Activated T-helper 17 cell treated with anti-CD3 and anti-CD28 coated beads, Interleukin-2, amount 50 U/mL, for 72 hours (primary cell): Measurements from ENCODE around the gene TSPAN31. TPM values are rescaled to one million over a fixed set of nuclear protein-coding genes. Genes with fewer than 3 reads are reported as not detected.
"Not testable (repeated sequence)": the region's sequence is repeated elsewhere in the genome, so short reads cannot be mapped to it uniquely, and the experiment has no call there.

Experiments used
- ATAC-seq: fragments of 150-1000 bp; cut with Tn5 transposase; replicated peaks from 2 replicates; pipeline ENCODE4 v1.10.0; 2021; ENCODE audit warnings: mild to moderate bottlenecking, moderate library complexity
- H3K27ac Mint-ChIP-seq: one replicate; pipeline ENCODE4 v1.8.0; 2022; ENCODE audit warnings: mixed read lengths
- H3K27me3 Mint-ChIP-seq: one replicate; pipeline ENCODE4 v1.8.0; 2022; ENCODE audit warnings: mixed read lengths
- H3K36me3 Mint-ChIP-seq: one replicate; pipeline ENCODE4 v1.8.0; 2022; ENCODE audit warnings: low read depth, mild to moderate bottlenecking, mixed read lengths
- H3K4me1 Mint-ChIP-seq: one replicate; pipeline ENCODE4 v1.8.0; 2022; ENCODE audit warnings: mixed read lengths
- H3K4me3 Mint-ChIP-seq: one replicate; pipeline ENCODE4 v1.8.0; 2022; ENCODE audit warnings: mild to moderate bottlenecking, mixed read lengths
- H3K9me3 Mint-ChIP-seq: one replicate; pipeline ENCODE4 v1.8.0; 2022; ENCODE audit warnings: mixed read lengths
- total RNA-seq, 2 donors: library from RNA; stranded (reverse); gene quantifications; one replicate each; pipeline ENCODE4 v1.2.3, GENCODE V29; 2022

Gene TSPAN31
- 10 to 100 TPM; 10.7 to 18.7 TPM for total RNA-seq

GRCh38 chr12:57744777-57745484, at the start of gene TSPAN31:
Gene TSPAN31 (plus strand): TSS chr12:57745039. CDS start chr12:57745155, 116 bp downstream.
- peak within 1 kb of the TSS; percentile 95 for H3K4me3 Mint-ChIP-seq
- H3K9me3 Mint-ChIP-seq = no peaks in the 10 kb centered on the region
- H3K27me3 Mint-ChIP-seq = no peaks in the 10 kb centered on the region
- peak within 1 kb of the TSS; percentile 93 for H3K27ac Mint-ChIP-seq
- ATAC-seq = peak; percentile 85
- peaks cover 19% of the 10 kb centered on the region for H3K4me1 Mint-ChIP-seq
- peaks cover 66% of the 10 kb centered on the region for H3K36me3 Mint-ChIP-seq

- H3K27me3 Mint-ChIP-seq = no peaks in the 10 kb centered on the region
- no peak overlapping the region for H3K27ac Mint-ChIP-seq
- peaks cover 58% of the 10 kb centered on the region for H3K36me3 Mint-ChIP-seq
- no peaks in the 10 kb centered on the region for H3K9me3 Mint-ChIP-seq
- no peak for ATAC-seq
- H3K4me1 Mint-ChIP-seq = peaks cover 5% of the 10 kb centered on the region
- no peak overlapping the region for H3K4me3 Mint-ChIP-seq
These were observed 48.9 kb upstream of the TSPAN31 start for GRCh38 chr12:57695770-57696432.

GRCh38 chr12:57697076-57697475, 47.8 kb upstream of the TSPAN31 start:
- no peaks in the 10 kb centered on the region for H3K9me3 Mint-ChIP-seq
- ATAC-seq = no peak
- H3K4me3 Mint-ChIP-seq = no peak overlapping the region
- no peak overlapping the region for H3K27ac Mint-ChIP-seq
- H3K4me1 Mint-ChIP-seq = peaks cover 5% of the 10 kb centered on the region
- H3K27me3 Mint-ChIP-seq = no peaks in the 10 kb centered on the region
- peaks cover 61% of the 10 kb centered on the region for H3K36me3 Mint-ChIP-seq

GRCh38 chr12:57698414-57698813, 46.4 kb upstream of the TSPAN31 start:
- no peak for ATAC-seq
- Mint-ChIP-seq H3K9me3 (no peaks in the 10 kb centered on the region), H3K27ac (no peak overlapping the region), H3K27me3 (no peaks in the 10 kb centered on the region), H3K36me3 (peaks cover 74% of the 10 kb centered on the region), H3K4me3 (no peak overlapping the region), H3K4me1 (peaks cover 5% of the 10 kb centered on the region)

GRCh38 chr12:57700317-57700716, 44.5 kb upstream of the TSPAN31 start:
- Mint-ChIP-seq H3K27me3 (no peaks in the 10 kb centered on the region), H3K27ac (peak overlapping the region; percentile 43), H3K36me3 (peaks cover 90% of the 10 kb centered on the region), H3K4me3 (no peak overlapping the region), H3K9me3 (no peaks in the 10 kb centered on the region), H3K4me1 (peaks cover 5% of the 10 kb centered on the region)
- ATAC-seq = no peak

DNA sequence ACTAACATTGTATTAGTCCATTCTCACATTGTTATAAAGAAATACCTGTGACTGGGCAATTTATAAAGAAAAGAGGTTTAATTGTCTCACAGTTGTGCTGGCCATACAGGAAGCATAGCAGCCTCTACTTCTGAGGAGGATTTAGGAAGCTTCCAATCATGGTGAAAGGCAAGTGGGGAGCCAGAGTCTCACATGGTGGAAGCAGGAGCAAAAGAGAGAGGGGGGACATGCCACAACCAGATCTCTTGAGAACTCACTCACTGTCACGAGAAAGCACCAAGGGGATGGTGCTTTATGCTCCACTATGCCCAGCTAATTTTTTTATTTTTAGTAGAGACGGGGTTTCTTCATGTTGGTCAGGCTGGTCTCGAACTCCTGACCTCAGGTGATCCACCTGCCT, 37.6 kb upstream of the TSPAN31 start:
- Mint-ChIP-seq H3K27me3 (no peaks in the 10 kb centered on the region), H3K4me1 (no peaks in the 10 kb centered on the region), H3K36me3 (peaks cover 97% of the 10 kb centered on the region), H3K9me3 (no peaks in the 10 kb centered on the region), H3K27ac (no peak overlapping the region), H3K4me3 (no peak overlapping the region)
- ATAC-seq = no peak

DNA sequence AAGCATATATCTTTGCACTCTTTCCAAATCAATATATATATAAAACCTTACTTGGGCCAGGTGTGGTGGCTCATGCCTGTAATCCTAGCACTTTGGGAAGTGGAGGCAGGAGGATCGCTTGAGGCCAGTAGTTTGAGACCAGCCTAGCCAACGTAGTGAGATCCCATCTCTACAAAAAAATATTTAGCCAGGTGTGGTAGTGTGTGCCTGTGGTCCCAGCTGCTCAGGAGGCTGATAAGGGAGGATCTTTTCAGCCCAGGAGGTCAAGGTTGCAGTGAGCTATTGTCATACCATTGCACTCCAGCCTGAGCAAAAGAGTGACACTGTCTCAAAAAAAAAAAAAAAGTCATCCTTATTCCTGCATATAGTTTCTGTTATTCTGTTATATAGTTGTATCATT, 36.5 kb upstream of the TSPAN31 start:
- H3K36me3 Mint-ChIP-seq = peaks cover 90% of the 10 kb centered on the region

GRCh38 chr12:57712701-57713100, 32.1 kb upstream of the TSPAN31 start:
- no peak for ATAC-seq
- Mint-ChIP-seq H3K9me3 (no peaks in the 10 kb centered on the region), H3K27me3 (no peaks in the 10 kb centered on the region), H3K4me1 (no peaks in the 10 kb centered on the region), H3K4me3 (no peak overlapping the region), H3K36me3 (peaks cover 77% of the 10 kb centered on the region), H3K27ac (no peak overlapping the region)

More for the DNA sequence above, 36.5 kb upstream of the TSPAN31 start:
- no peak for ATAC-seq
- Mint-ChIP-seq H3K4me3 (no peak overlapping the region), H3K27ac (no peak overlapping the region), H3K9me3 (no peaks in the 10 kb centered on the region), H3K4me1 (no peaks in the 10 kb centered on the region), H3K27me3 (no peaks in the 10 kb centered on the region)

- Mint-ChIP-seq H3K9me3 (no peaks in the 10 kb centered on the region), H3K4me1 (peaks cover 4% of the 10 kb centered on the region), H3K27ac (no peak overlapping the region), H3K27me3 (no peaks in the 10 kb centered on the region), H3K4me3 (no peak overlapping the region), H3K36me3 (peaks cover 78% of the 10 kb centered on the region)
- no peak for ATAC-seq
These were observed 31.6 kb upstream of the TSPAN31 start for GRCh38 chr12:57713209-57713608.

DNA sequence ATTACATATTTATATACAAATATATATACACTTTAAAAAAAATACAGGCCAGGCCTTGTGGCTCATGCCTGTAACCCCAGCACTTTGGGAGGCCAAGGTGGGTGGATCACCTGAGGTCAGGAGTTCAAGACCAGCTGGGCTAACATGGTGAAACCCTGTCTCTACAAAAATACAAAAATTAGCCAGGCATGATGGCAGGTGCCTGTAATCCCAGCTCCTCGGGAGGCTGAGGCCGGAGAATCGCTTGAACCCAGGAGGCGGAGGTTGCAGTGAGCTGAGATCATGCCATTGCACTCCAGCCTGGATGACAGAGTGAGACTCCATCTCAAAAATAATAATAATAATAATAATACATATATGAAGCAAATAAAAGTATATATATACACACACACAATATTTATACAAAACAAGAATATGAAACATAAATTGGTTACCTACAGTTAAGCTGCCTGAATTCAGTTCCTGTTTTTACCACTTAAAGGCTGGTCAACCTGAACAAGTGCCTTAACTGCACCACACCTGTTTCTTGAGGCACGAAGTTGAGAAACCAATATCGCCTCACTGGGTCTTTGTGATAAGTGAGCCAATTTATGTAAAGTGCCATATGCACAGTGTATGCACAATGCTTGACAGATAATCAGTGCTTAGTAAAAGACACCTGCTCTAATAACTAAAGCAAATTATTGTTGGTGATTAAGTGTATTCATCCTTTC, 29.6 kb upstream of the TSPAN31 start:
- not testable (repeated sequence) for H3K9me3 Mint-ChIP-seq, H3K27me3 Mint-ChIP-seq, H3K4me3 Mint-ChIP-seq, H3K27ac Mint-ChIP-seq, ATAC-seq
- H3K36me3 Mint-ChIP-seq = peaks cover 78% of the 10 kb centered on the region
- peaks cover 10% of the 10 kb centered on the region for H3K4me1 Mint-ChIP-seq

- Mint-ChIP-seq H3K4me1 (peaks cover 10% of the 10 kb centered on the region), H3K9me3 (no peaks in the 10 kb centered on the region), H3K27me3 (no peaks in the 10 kb centered on the region), H3K36me3 (peaks cover 78% of the 10 kb centered on the region), H3K4me3 (no peak overlapping the region), H3K27ac (no peak overlapping the region)
- ATAC-seq = no peak
These were observed 29.1 kb upstream of the TSPAN31 start for GRCh38 chr12:57715786-57716185.

GRCh38 chr12:57716305-57716704, 28.5 kb upstream of the TSPAN31 start:
- Mint-ChIP-seq H3K27ac (no peak overlapping the region), H3K27me3 (no peaks in the 10 kb centered on the region), H3K9me3 (no peaks in the 10 kb centered on the region), H3K36me3 (peaks cover 77% of the 10 kb centered on the region), H3K4me3 (no peak overlapping the region), H3K4me1 (peaks cover 10% of the 10 kb centered on the region)
- ATAC-seq = no peak

DNA sequence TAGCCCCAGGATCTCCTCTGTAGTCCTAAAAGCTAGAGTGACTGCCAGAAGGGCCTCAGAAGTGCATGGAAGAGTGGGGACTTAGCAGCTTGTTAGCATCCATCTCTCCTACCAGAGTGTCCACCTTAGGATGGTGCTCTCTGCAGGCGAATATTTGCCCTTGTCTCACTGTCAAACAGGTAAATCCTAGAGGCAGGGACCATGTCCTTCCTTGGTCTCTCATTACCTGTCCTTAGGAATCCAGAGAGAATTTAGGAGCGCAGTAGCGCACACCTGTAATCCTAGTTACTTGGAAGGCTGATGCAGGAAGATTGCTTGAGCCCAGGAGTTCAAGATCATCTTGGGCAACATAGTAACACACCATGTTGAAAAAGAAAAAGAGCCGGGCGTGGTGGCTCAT, 27.7 kb upstream of the TSPAN31 start:
- H3K27me3 Mint-ChIP-seq = no peaks in the 10 kb centered on the region
- no peaks in the 10 kb centered on the region for H3K9me3 Mint-ChIP-seq
- peaks cover 15% of the 10 kb centered on the region for H3K4me1 Mint-ChIP-seq
- peaks cover 77% of the 10 kb centered on the region for H3K36me3 Mint-ChIP-seq
- H3K27ac Mint-ChIP-seq = no peak overlapping the region
- ATAC-seq = no peak
- no peak overlapping the region for H3K4me3 Mint-ChIP-seq

DNA sequence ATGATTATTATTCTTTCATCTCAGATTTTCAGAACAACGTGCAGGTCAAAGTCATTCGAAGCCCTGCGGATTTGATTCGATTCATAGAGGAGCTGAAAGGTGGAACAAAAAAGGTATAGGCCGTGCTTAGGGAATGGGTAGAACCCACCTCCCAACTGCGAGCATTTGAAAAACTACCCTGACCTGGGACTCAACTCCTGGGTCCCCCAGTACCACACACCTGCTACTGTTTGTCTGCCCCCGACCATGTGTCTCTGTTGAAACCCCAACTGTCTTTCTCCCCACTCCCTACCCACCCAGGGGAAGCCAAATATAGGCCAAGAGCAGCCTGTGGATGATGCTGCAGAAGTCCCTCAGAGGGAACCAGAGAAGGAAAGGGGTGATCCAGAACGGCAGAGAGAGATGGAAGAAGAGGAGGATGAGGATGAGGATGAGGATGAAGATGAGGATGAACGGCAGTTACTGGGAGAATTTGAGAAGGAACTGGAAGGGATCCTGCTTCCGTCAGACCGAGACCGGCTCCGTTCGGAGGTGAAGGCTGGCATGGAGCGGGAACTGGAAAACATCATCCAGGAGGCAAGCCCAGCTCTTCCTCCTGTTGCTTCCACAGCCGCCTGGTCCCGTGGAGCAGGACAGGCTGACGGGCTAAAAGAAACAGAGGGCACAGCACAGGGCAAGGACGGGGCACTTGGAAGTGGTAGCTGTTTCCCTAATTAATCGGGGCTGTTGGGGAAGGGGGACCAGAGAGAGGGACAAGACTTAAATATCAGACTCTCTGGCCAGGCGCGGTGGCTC, 26.8 kb upstream of the TSPAN31 start:
- peaks cover 76% of the 10 kb centered on the region for H3K36me3 Mint-ChIP-seq
- H3K27me3 Mint-ChIP-seq = no peaks in the 10 kb centered on the region
- peak overlapping the region; percentile 76 for H3K27ac Mint-ChIP-seq
- no peaks in the 10 kb centered on the region for H3K9me3 Mint-ChIP-seq
- H3K4me3 Mint-ChIP-seq = no peak overlapping the region
- H3K4me1 Mint-ChIP-seq = peaks cover 15% of the 10 kb centered on the region
- ATAC-seq = no peak
